ENCODE measurements around the gene U2AF1L4. TPM values are rescaled to one million over a fixed set of nuclear protein-coding genes. Genes with fewer than 3 reads are reported as not detected.

Gene U2AF1L4
- total and polyA plus RNA-seq, 7 donors, result 12.3 to 28.7 (median 18.7) TPM

GRCh38 chr19:35754370-35755130, 9.3 kb upstream of the U2AF1L4 start:
- intact Hi-C loops (cut with DNase I), result loop anchor here in 1 of 2 donors (5.0 kb wide), 1 partner anchor 178 kb away; no protein-coding TSS in a partner anchor
- Histone ChIP-seq H3K4me3 (peak overlapping the region; percentile 83), H3K4me1 (peaks cover 16% of the 10 kb centered on the region)

DNA sequence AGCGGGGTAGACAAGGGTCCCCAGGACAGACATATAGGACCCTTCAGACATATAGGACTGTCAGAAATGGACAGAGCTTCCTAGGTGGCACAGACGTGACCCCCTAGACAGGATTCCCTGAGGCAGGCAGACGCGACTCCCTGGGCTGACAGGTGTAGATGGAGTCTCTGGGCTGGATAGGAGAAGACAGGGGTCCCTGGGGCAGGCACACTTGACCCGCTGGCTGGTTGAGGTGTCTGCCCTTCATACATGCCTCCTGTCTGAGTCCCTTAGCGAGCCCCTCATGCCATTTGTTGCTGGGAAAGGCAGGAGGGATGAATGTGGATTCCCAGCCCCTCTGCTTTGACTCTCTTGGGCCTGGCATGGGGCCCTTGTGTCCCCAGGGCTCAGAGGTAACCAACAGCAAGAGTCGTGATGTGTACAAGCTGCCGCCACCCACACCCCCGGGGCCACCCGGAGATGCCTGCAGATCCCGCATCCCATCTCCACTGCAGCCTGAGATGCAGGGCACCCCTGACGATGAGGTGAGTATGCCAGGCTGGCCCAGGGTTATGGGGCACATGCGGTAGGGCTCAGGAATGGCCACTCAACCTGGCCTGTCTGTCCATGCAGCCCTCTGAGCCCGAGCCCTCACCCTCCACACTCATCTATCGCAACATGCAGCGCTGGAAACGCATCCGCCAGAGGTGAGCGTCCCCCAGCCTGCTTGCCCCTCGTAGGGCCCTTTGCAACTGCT, 8.6 kb upstream of the U2AF1L4 start:
- peaks cover 18% of the 10 kb centered on the region for H3K4me1 ChIP-seq
- intact Hi-C loops (cut with DNase I), result no loop called here
- 63 to 86% (median 64%) methylated on average over 20 of the region's 20 CpGs for WGBS, 3 donors

More at GRCh38 chr19:35754370-35755130, 9.3 kb upstream of the U2AF1L4 start:
- peaks cover 0 to 24% of the 10 kb centered on the region in 2 donors for H3K36me3 ChIP-seq (ENCODE audit: insufficient read depth in 1 of 2, low read depth in 1 of 2)
- no peaks in the 10 kb centered on the region for H3K9me3 ChIP-seq
- TF ChIP-seq CTCF (IDR thresholded peaks at IDR 0.05), result no peak
- ATAC-seq (no peak), DNase-seq (no peak)
- peak overlapping the region; percentile 94 for H3K27ac ChIP-seq
- H3K27me3 ChIP-seq (ENCODE audit: insufficient read depth in 3 of 3, low read length in 2 of 3), result no peaks in the 10 kb centered on the region
- WGBS, 3 donors, result 48 to 65% (median 53%) methylated on average over 13 of the region's 13 CpGs

DNA sequence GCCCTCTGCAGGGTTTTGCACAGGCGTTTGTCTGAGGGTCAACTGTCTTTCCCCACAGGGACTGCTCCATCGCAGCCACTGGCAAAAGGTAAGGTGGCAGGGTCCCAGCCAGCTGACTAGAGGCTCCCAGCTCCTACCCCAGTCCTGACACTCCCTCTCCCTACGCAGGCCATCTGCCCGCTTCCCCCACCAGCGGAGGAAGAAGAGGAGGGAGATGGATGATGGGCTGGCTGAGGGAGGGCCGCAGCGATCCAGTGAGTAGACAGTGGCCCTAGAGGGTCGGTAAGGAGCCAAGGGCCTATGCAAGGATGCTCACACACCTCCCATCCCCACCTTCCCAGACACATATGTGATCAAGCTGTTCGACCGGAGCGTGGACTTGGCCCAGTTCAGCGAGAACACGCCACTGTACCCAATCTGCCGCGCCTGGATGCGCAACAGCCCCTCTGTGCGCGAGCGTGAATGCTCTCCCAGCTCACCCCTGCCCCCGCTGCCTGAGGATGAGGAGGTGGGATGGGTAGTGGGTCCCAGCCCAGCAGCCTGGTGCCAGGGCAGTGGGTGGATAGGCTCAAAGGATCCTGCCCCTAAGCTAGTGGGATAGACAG, 7.6 kb upstream of the U2AF1L4 start:
- H3K4me1 ChIP-seq, result peaks cover 17% of the 10 kb centered on the region
- no peak overlapping the region for H3K27ac ChIP-seq
- H3K4me3 ChIP-seq, result no peak overlapping the region
- DNase-seq, result no peak
- H3K27me3 ChIP-seq (ENCODE audit: insufficient read depth in 3 of 3, low read length in 2 of 3), result no peaks in the 10 kb centered on the region
- ATAC-seq, result no peak
- intact Hi-C loops (cut with DNase I), result no loop called here
- WGBS, 3 donors, result 83 to 91% (median 90%) methylated on average over 17 to 20 of the region's 20 CpGs
- H3K9me3 ChIP-seq, result no peaks in the 10 kb centered on the region
- TF ChIP-seq CTCF (IDR thresholded peaks at IDR 0.05), result no peak
- peaks cover 0 to 24% of the 10 kb centered on the region in 2 donors for H3K36me3 ChIP-seq (ENCODE audit: insufficient read depth in 1 of 2, low read depth in 1 of 2)

More for the DNA sequence above, 8.6 kb upstream of the U2AF1L4 start:
- H3K27me3 ChIP-seq (ENCODE audit: insufficient read depth in 3 of 3, low read length in 2 of 3), result no peaks in the 10 kb centered on the region
- DNase-seq (no peak), ATAC-seq (no peak)
- H3K36me3 ChIP-seq (ENCODE audit: insufficient read depth in 1 of 2, low read depth in 1 of 2), result peaks cover 0 to 24% of the 10 kb centered on the region in 2 donors
- H3K9me3 ChIP-seq, result no peaks in the 10 kb centered on the region
- H3K4me3 ChIP-seq, result no peak overlapping the region
- H3K27ac ChIP-seq, result peak overlapping the region; percentile 94
- no peak for TF ChIP-seq CTCF (IDR thresholded peaks at IDR 0.05)

- Histone ChIP-seq H3K27me3 (ENCODE audit: insufficient read depth in 3 of 3, low read length in 2 of 3) (no peaks in the 10 kb centered on the region), H3K27ac (no peak overlapping the region), H3K4me3 (no peak overlapping the region), H3K9me3 (no peaks in the 10 kb centered on the region), H3K4me1 (peaks cover 22% of the 10 kb centered on the region), H3K36me3 (ENCODE audit: insufficient read depth in 1 of 2, low read depth in 1 of 2) (peaks cover 0 to 24% of the 10 kb centered on the region in 2 donors)
- DNase-seq (no peak), ATAC-seq (no peak)
- TF ChIP-seq CTCF (IDR thresholded peaks at IDR 0.05), result no peak
- intact Hi-C loops (cut with DNase I), result no loop called here
- WGBS, 3 donors, result 73 to 84% (median 83%) methylated on average over 13 to 14 of the region's 14 CpGs
Measured at GRCh38 chr19:35751839-35752745, 6.9 kb upstream of the U2AF1L4 start.
